ENCODE results near the gene CLCN3. TPM values are rescaled to one million over a fixed set of nuclear protein-coding genes. Genes with fewer than 3 reads are reported as not detected.

Gene CLCN3
- total and polyA plus RNA-seq, 9 of the 15 experiments (the other 6 are each of a cell fraction or from before 2014, with no cell fraction given), result 12.7 to 60.6 (median 38.5) TPM

GRCh38 chr4:169611991-169612870 lies 8.1 kb upstream of the CLCN3 start, which contains the start of gene NEK1 (continued):
- TF ChIP-seq RNF219 (CRISPR knock-in tag; IDR thresholded peaks at IDR 0.05) (no peak), ZNF699 (CRISPR knock-in tag; IDR thresholded peaks at IDR 0.05; ENCODE audit: insufficient replicate concordance) (no peak), NBN (IDR thresholded peaks at IDR 0.05; ENCODE audit: low read depth) (peak; percentile 75), HNRNPK (IDR thresholded peaks at IDR 0.05; ENCODE audit: low read depth, low read length, poor library complexity, severe bottlenecking) (no peak), SMAD4 (CRISPR knock-in tag; conservative IDR thresholded peaks at IDR 0.05) (no peak; the same call in 1 of the 2 replicates), ZNF766 (CRISPR knock-in tag; conservative IDR thresholded peaks at IDR 0.05) (no peak), SIRT6 (IDR thresholded peaks at IDR 0.05; ENCODE audit: low read depth, low read length) (no peak), SAFB2 (IDR thresholded peaks at IDR 0.05; ENCODE audit: borderline replicate concordance, low read depth, low read length, severe bottlenecking) (no peak), NCOA2 (IDR thresholded peaks at IDR 0.05; ENCODE audit: partially characterized antibody in 2 of 2) (no peak), FOXA1 (IDR thresholded peaks at IDR 0.05; ENCODE audit: borderline replicate concordance) (no peak), EZH2 (IDR thresholded peaks at IDR 0.05; ENCODE audit: borderline replicate concordance, low read depth, low read length) (no peak), ZNF583 (CRISPR knock-in tag; IDR thresholded peaks at IDR 0.05) (no peak), ZBTB11 (CRISPR knock-in tag; IDR thresholded peaks at IDR 0.05) (no peak), ZBTB34 (CRISPR knock-in tag; IDR thresholded peaks at IDR 0.05) (no peak), ZNF324 (CRISPR knock-in tag; IDR thresholded peaks at IDR 0.05) (no peak), ZNF277 (CRISPR knock-in tag; IDR thresholded peaks at IDR 0.05; ENCODE audit: borderline replicate concordance) (no peak), PCBP2 (IDR thresholded peaks at IDR 0.05; ENCODE audit: low read depth, low read length, poor library complexity, severe bottlenecking) (no peak)

Data from K562 (cell line).